BLaER1 treated with 17β-estradiol and CSF1 and Interleukin-3, amounts not matched to agents 10 nM and 100 nM (cell line): ENCODE results near the gene DCLK1.

Experiments
- H3K27ac ChIP-seq, 11 experiments: shearing (Covaris generic); formaldehyde crosslinking; 2 replicates each; pipeline ENCODE4 v1.8.1; 2022
- H3K27me3 ChIP-seq, 11 experiments: shearing (Covaris generic); formaldehyde crosslinking; 2 replicates each; pipeline ENCODE4 v1.8.1; 2022
- H3K36me3 ChIP-seq, 11 experiments: shearing (Covaris generic); formaldehyde crosslinking; 2 replicates each; pipeline ENCODE4 v1.8.1; 2022
- H3K4me1 ChIP-seq, 10 experiments: shearing (Covaris generic); formaldehyde crosslinking; 2 replicates each; pipeline ENCODE4 v1.8.1; 2022
- H3K4me2 ChIP-seq, 11 experiments: shearing (Covaris generic); formaldehyde crosslinking; 2 replicates each; pipeline ENCODE4 v1.8.1; 2022
- H3K4me3 ChIP-seq, 10 experiments: shearing (Covaris generic); formaldehyde crosslinking; 2 replicates each; pipeline ENCODE4 v1.8.1; 2022
- H3K9ac ChIP-seq, 11 experiments: shearing (Covaris generic); formaldehyde crosslinking; 2 replicates each; pipeline ENCODE4 v1.8.1; 2022
- H3K9me3 ChIP-seq, 11 experiments: shearing (Covaris generic); formaldehyde crosslinking; replicated peaks in 1 of 11; 2 replicates each; pipeline ENCODE4 v1.8.1; 2022
- H4K20me1 ChIP-seq, 11 experiments: shearing (Covaris generic); formaldehyde crosslinking; 2 replicates each; pipeline ENCODE4 v1.8.1; 2022
- Cebpa-rat ChIP-seq, 11 experiments: shearing (Covaris generic); IDR thresholded peaks; 2 replicates each; pipeline ENCODE4 v1.8.1; 2022

DCLK1 gene

DNA sequence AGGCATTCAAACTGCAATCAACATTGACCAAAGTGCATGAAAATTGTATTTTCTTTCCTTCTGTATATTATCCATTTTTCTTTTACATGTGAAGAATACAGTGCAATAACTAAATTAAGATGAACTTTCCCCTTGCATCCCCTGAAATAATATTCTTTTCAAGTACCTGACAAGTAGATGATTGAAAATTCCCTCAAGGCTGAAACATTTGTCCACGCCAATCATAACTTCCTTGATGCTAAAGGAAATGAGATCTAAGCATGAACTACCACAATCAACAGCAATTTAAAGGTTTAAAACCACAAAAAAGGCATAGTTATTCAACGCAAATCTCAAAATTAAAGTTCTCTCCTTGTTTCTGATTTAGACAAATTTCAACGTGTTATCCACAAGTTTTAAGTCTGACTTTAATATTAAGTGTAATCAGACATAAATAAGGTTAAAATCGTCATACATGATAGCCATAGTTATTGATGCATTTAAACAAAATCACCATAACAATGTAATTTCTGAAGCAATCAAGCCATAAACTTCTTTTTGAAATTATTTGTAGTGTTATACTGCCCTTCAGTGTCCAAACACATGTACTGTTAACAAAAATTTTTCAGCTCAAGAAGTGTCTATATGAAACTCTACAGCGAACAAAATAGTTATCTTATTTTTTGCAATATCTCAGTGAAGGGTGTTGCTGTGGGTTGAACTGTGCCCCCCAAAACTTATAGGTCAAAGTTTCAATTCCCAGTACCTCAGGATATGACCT is 169.5 kb downstream of the DCLK1 start:
- Histone ChIP-seq H3K27ac (no peak overlapping the region), H3K4me3 (no peak overlapping the region), H3K36me3 (no peaks in the 10 kb centered on the region), H3K9ac (no peak overlapping the region), H3K27me3 (no peaks in the 10 kb centered on the region), H3K9me3 (peaks cover 0 to 6% (median 0%) of the 10 kb centered on the region in 11 experiments; a peak in 3 of 22 replicates), H4K20me1 (no peaks in the 10 kb centered on the region), H3K4me1 (peaks cover 0 to 15% (median 11%) of the 10 kb centered on the region in 10 experiments; a peak in 12 of 20 replicates), H3K4me2 (peak overlapping the region in 5 of 11 experiments; percentile 5 to 29 (median 23); a peak in 8 of 22 replicates)
- no peak for TF ChIP-seq Cebpa-rat (IDR thresholded peaks at IDR 0.05)

DNA sequence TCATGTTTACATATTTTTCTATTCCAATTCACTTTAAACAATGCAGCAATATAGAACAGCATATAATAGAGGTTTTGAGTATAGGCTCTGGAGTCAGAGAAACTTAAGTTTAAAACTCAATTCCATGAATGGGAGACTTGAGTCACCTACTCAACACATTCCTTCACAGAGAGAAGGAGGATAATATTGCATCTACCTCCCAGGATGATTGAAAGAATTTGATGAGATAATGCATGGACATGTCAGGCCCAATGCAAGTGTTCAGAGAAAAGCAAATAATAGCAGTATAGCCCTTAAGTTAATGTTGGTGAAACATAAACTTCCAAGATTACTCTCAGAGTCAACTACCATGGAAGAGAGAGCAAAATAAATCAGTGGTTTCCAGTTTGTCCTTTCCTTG is 170.2 kb downstream of the DCLK1 start:
- H3K4me3 ChIP-seq, result no peak overlapping the region
- peak overlapping the region in 5 of 11 experiments; percentile 5 to 29 (median 23); a peak in 7 of 22 replicates for H3K4me2 ChIP-seq
- no peaks in the 10 kb centered on the region for H3K36me3 ChIP-seq
- H3K27me3 ChIP-seq, result no peaks in the 10 kb centered on the region
- H4K20me1 ChIP-seq, result no peaks in the 10 kb centered on the region
- no peak for TF ChIP-seq Cebpa-rat (IDR thresholded peaks at IDR 0.05)
- no peak overlapping the region for H3K9ac ChIP-seq
- peaks cover 0 to 6% (median 0%) of the 10 kb centered on the region in 11 experiments; a peak in 3 of 22 replicates for H3K9me3 ChIP-seq
- peaks cover 0 to 15% (median 11%) of the 10 kb centered on the region in 10 experiments; a peak in 12 of 20 replicates for H3K4me1 ChIP-seq
- H3K27ac ChIP-seq, result no peak overlapping the region

DNA sequence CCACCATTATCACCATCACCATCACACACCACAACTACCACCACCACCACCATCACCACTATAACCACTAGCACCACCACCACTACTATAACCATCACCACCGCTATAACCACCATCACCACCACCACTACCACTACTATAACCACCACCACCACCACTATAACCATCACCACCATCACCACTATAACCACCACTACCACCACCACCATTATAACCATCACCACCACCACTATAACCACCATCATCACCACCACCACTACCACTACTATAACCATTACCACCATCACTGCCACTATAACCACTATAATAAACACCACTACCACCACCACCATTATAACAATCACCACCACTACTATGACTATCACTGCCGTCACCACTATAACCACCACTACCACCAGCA is 173.2 kb downstream of the DCLK1 start:
- no peaks in the 10 kb centered on the region for H4K20me1 ChIP-seq
- TF ChIP-seq Cebpa-rat (IDR thresholded peaks at IDR 0.05), result no peak
- H3K4me3 ChIP-seq, result no peak overlapping the region
- H3K36me3 ChIP-seq, result no peaks in the 10 kb centered on the region
- H3K27me3 ChIP-seq, result no peaks in the 10 kb centered on the region
- H3K27ac ChIP-seq, result no peak overlapping the region
- H3K9me3 ChIP-seq, result no peaks in the 10 kb centered on the region
- no peak overlapping the region for H3K9ac ChIP-seq
- H3K4me2 ChIP-seq, result no peak overlapping the region
- H3K4me1 ChIP-seq, result peaks cover 0 to 22% (median 11%) of the 10 kb centered on the region in 10 experiments; a peak in 11 of 20 replicates

DNA sequence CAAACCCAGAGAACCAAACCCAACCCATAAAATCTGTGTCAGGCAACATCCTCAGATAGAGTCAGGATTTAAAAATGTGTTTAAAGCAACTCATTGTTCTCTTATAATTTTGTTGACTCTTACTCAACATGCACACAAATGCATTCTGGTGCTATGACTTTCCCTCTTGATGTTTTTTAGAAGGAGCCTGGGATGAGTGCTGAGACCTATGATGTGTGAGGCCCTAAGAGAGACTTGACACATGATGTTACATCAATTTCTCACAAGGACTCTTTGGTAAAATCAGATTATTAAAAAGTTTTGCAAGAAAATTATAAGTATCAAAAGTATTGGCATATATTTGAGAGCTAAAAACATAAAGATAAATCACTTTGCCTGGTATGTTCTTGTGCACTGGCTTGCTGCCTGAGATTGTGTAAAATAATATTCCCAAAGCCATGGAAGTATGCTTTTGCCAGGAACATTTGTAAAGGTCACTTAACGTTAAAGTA is 173.9 kb downstream of the DCLK1 start:
- no peaks in the 10 kb centered on the region for H3K36me3 ChIP-seq
- H3K4me1 ChIP-seq, result peaks cover 0 to 22% (median 11%) of the 10 kb centered on the region in 10 experiments; a peak in 11 of 20 replicates
- TF ChIP-seq Cebpa-rat (IDR thresholded peaks at IDR 0.05), result no peak
- H3K4me3 ChIP-seq, result no peak overlapping the region
- no peak overlapping the region for H3K4me2 ChIP-seq
- H4K20me1 ChIP-seq, result no peaks in the 10 kb centered on the region
- no peak overlapping the region for H3K9ac ChIP-seq
- H3K27ac ChIP-seq, result no peak overlapping the region
- H3K9me3 ChIP-seq, result no peaks in the 10 kb centered on the region
- H3K27me3 ChIP-seq, result no peaks in the 10 kb centered on the region

DNA sequence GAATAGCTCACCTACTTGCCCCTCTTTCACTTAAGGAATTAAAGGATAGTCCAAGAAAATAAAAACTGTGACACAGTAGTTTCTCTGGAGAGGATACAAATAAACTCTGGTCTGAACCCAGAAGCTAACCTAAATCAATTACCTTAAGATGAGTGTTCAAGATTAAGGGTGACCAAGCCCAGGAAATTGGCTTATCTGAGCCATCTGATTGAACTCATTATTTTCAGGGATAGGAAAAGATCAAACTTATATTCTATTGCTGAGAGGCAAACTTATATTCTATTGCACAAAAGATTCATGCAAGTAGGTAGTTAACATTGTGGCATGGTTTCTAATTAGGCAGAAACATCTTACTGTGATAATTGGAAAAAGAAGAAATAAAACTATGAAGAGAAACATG is 175.1 kb downstream of the DCLK1 start:
- Histone ChIP-seq H3K27me3 (no peaks in the 10 kb centered on the region), H3K9me3 (no peaks in the 10 kb centered on the region), H3K9ac (no peak overlapping the region), H3K4me2 (no peak overlapping the region), H4K20me1 (no peaks in the 10 kb centered on the region), H3K27ac (no peak overlapping the region), H3K4me1 (peaks cover 0 to 15% (median 7%) of the 10 kb centered on the region in 10 experiments; a peak in 11 of 20 replicates), H3K36me3 (no peaks in the 10 kb centered on the region), H3K4me3 (no peak overlapping the region)
- TF ChIP-seq Cebpa-rat (IDR thresholded peaks at IDR 0.05), result no peak

DNA sequence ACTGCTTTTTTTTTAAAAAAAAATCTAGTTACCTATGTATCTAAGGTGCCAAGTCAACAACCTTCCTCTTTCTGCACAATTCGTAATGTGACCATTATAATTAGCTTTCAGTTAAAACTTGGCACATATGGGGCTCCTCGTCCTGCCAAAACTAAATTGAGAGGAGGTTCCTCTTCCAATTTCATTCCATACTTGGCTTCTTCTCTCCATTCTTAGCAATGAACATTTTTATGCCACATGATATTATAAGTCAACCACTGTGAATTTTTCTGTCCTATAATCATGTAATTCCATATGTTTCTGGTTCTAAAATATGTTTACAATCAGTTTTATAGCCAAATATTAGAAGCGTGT is 177.0 kb downstream of the DCLK1 start:
- Histone ChIP-seq H3K36me3 (no peaks in the 10 kb centered on the region), H3K4me1 (peaks cover 0 to 9% (median 5%) of the 10 kb centered on the region in 10 experiments; a peak in 8 of 20 replicates), H3K9me3 (no peaks in the 10 kb centered on the region), H4K20me1 (no peaks in the 10 kb centered on the region), H3K27ac (no peak overlapping the region), H3K27me3 (no peaks in the 10 kb centered on the region), H3K4me3 (no peak overlapping the region), H3K4me2 (no peak overlapping the region), H3K9ac (no peak overlapping the region)
- no peak for TF ChIP-seq Cebpa-rat (IDR thresholded peaks at IDR 0.05)

DNA sequence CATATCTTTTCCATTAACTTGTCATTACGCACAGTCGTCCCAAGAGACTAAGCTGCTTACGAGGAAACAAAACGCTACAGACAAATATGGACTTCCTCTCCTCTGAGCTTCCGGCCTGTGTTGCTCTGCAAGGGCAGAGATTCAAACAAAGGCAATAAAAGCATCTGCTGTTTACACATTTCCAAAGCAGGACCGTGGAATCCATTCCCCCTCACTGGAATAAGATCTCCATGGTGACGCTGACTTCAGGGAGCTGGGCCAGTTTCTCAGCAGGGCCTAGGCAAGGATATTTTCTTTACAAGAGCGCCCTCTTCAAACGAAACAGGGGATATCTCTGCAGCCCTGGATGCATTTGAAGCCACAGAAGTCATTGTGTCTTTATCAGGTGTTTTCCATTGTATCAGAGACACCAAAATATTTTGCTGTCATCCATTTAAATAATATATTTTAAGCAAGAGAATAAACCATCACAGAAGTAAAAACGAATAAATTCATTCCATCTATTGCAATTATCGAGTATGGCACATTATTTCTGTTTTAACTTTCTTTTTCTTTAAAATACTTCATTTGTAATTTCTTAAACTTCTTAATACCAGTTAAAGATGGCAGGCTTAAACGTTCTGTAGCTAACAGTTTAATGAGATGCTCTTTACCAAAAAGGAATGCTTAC is 177.5 kb downstream of the DCLK1 start:
- no peak for TF ChIP-seq Cebpa-rat (IDR thresholded peaks at IDR 0.05)
- peaks cover 0 to 9% (median 5%) of the 10 kb centered on the region in 10 experiments; a peak in 8 of 20 replicates for H3K4me1 ChIP-seq
- no peak overlapping the region for H3K27ac ChIP-seq
- no peaks in the 10 kb centered on the region for H3K9me3 ChIP-seq
- H3K4me2 ChIP-seq, result peak overlapping the region; percentile 14 to 64 (median 51); a peak in 21 of 22 replicates
- H4K20me1 ChIP-seq, result no peaks in the 10 kb centered on the region
- no peaks in the 10 kb centered on the region for H3K36me3 ChIP-seq
- H3K4me3 ChIP-seq, result peak overlapping the region in 1 of 10 experiments; percentile 14; a peak in 1 of 20 replicates
- no peak overlapping the region for H3K9ac ChIP-seq
- H3K27me3 ChIP-seq, result no peaks in the 10 kb centered on the region

DNA sequence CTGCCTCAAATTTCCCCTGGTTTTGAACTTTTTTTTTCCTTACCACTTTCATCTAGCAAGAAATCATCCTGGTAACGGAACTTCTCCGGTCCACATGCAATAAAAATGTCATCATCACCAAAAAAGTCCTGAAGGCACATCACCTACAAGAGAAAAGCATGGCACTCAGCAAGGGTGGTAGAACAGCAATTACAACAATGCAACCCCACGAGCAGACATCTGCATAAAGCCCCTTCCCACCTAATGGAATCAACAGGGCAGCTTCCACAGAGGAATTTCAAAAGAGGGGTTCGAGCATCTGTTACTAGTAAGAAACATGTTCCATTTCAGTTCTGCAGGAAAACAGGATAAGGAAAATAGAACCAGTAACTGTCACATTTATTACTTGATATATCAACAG is 183.9 kb downstream of the DCLK1 start:
- no peak for TF ChIP-seq Cebpa-rat (IDR thresholded peaks at IDR 0.05)
- H3K4me2 ChIP-seq, result no peak overlapping the region
- H3K27ac ChIP-seq, result no peak overlapping the region
- no peaks in the 10 kb centered on the region for H4K20me1 ChIP-seq
- no peaks in the 10 kb centered on the region for H3K27me3 ChIP-seq
- H3K9ac ChIP-seq, result no peak overlapping the region
- H3K4me3 ChIP-seq, result no peak overlapping the region
- H3K4me1 ChIP-seq, result no peaks in the 10 kb centered on the region
- H3K9me3 ChIP-seq, result peaks cover 0 to 6% (median 0%) of the 10 kb centered on the region in 11 experiments; a peak in 1 of 22 replicates
- no peaks in the 10 kb centered on the region for H3K36me3 ChIP-seq

DNA sequence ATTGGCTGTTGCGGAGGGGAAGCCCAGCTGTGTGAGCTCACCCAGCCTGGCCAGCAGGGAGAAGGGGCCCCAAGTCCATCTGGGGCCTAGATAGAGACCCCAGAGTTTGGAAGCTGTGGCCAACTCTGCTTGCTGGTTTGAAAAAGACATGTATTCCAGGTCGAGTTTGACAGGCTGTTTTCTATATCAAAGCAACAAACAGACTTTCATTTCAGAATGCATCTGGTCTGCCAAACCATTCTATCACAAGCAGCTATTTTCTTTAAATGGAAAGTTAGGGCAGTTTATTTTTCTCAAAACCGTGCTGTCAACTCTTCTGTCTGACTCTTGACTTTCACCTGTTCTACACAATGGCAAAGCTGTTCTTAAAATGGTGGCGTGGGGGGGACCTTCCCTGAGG is 185.8 kb downstream of the DCLK1 start:
- Histone ChIP-seq H3K4me2 (no peak overlapping the region), H3K4me3 (no peak overlapping the region), H3K27me3 (no peaks in the 10 kb centered on the region), H3K4me1 (no peaks in the 10 kb centered on the region), H3K27ac (no peak overlapping the region), H3K9me3 (peaks cover 0 to 6% (median 0%) of the 10 kb centered on the region in 11 experiments; a peak in 1 of 22 replicates), H4K20me1 (no peaks in the 10 kb centered on the region), H3K9ac (no peak overlapping the region), H3K36me3 (no peaks in the 10 kb centered on the region)
- no peak for TF ChIP-seq Cebpa-rat (IDR thresholded peaks at IDR 0.05)
